WTC11 (cell line): ENCODE measurements around the gene ZNF491. TPM values are rescaled to one million over a fixed set of nuclear protein-coding genes. Genes with fewer than 3 reads are reported as not detected.
A peak's percentile ranks its signal among the peaks of the same experiment; 100 is the strongest.

ENCODE experiments used
- ATAC-seq: fragments of 200-7000 bp; cut with Tn5 transposase; 2 replicates; pipeline ENCODE4 v1.10.0; 2021; ENCODE audit warnings: mild to moderate bottlenecking, moderate library complexity
- CTCF ChIA-PET: fragments of 300-600 bp; sonication (Branson Sonifier 250); formaldehyde crosslinking; loops from one replicate; lab custom pipeline; 2021; ENCODE audit warnings: antibody characterized with exemption; lab: Charles Lee
- POLR2A ChIA-PET: fragments of 350-600 bp; sonication (Branson Sonifier 250); formaldehyde crosslinking; loops from one replicate; lab custom pipeline; 2021; ENCODE audit warnings: antibody characterized with exemption; lab: Charles Lee
- DNase-seq: peaks from one replicate; pipeline ENCODE4 v3.0.0; 2021; ENCODE audit warnings: low spot score
- H3K27ac Mint-ChIP-seq: 2 replicates; pipeline ENCODE4 v1.8.0; 2021; ENCODE audit warnings: mixed read lengths
- H3K27me3 Mint-ChIP-seq: 2 replicates; pipeline ENCODE4 v1.8.0; 2021; ENCODE audit warnings: low read depth, mild to moderate bottlenecking, moderate library complexity, mixed read lengths
- H3K36me3 Mint-ChIP-seq: 2 replicates; pipeline ENCODE4 v1.8.0; 2021; ENCODE audit warnings: mixed read lengths
- H3K4me1 Mint-ChIP-seq: 2 replicates; pipeline ENCODE4 v1.8.0; 2022; ENCODE audit warnings: mixed read lengths
- H3K4me3 Mint-ChIP-seq: 2 replicates; pipeline ENCODE4 v1.8.0; 2021; ENCODE audit warnings: mild to moderate bottlenecking, moderate library complexity, mixed read lengths
- H3K9me3 Mint-ChIP-seq: 2 replicates; pipeline ENCODE4 v1.8.0; 2021; ENCODE audit warnings: mixed read lengths
- ATF1 ChIP-seq: sonication (generic); formaldehyde crosslinking; IDR thresholded peaks from 2 replicates; pipeline ENCODE4 v1.8.1; 2023; ENCODE audit warnings: mild to moderate bottlenecking, moderate library complexity, missing genetic modification reagents
- CBFB ChIP-seq: sonication (generic); formaldehyde crosslinking; IDR thresholded peaks from 2 replicates; pipeline ENCODE4 v1.8.1; 2022; ENCODE audit warnings: mild to moderate bottlenecking, low read depth, missing genetic modification reagents
- CREM ChIP-seq: sonication (generic); formaldehyde crosslinking; IDR thresholded peaks from 2 replicates; pipeline ENCODE4 v1.8.1; 2022; ENCODE audit warnings: mild to moderate bottlenecking, missing genetic modification reagents, moderate library complexity
- CTCF ChIP-seq: fragments of 200-600 bp; IDR thresholded peaks from 2 replicates; pipeline ENCODE4 v1.8.0; 2022; ENCODE audit warnings: antibody characterized with exemption
- ETV6 ChIP-seq: sonication (generic); formaldehyde crosslinking; IDR thresholded peaks from 2 replicates; pipeline ENCODE4 v1.8.1; 2022; ENCODE audit warnings: mild to moderate bottlenecking, missing genetic modification reagents
- GABPB1 ChIP-seq: sonication (generic); formaldehyde crosslinking; IDR thresholded peaks from 2 replicates; pipeline ENCODE4 v1.8.1; 2023; ENCODE audit warnings: mild to moderate bottlenecking, missing genetic modification reagents
- GTF2I ChIP-seq: fragments of 250-450 bp; sonication (Bioruptor Pico); conservative IDR thresholded peaks from 2 replicates; pipeline ENCODE4 v1.4.0; 2021; ENCODE audit warnings: mild to moderate bottlenecking
- IRF2 ChIP-seq: sonication (generic); formaldehyde crosslinking; IDR thresholded peaks from 2 replicates; pipeline ENCODE4 v1.8.0; 2022; ENCODE audit warnings: low read depth, missing genetic modification reagents, borderline replicate concordance
- JUN ChIP-seq: sonication (generic); formaldehyde crosslinking; IDR thresholded peaks from 2 replicates; pipeline ENCODE4 v1.8.0; 2023; ENCODE audit warnings: mild to moderate bottlenecking, missing genetic modification reagents
- NR1H2 ChIP-seq: sonication (generic); formaldehyde crosslinking; IDR thresholded peaks from 2 replicates; pipeline ENCODE4 v1.9.0; 2021; ENCODE audit warnings: mild to moderate bottlenecking, moderate library complexity, missing genetic modification reagents
- RORB ChIP-seq: fragments of 250-450 bp; sonication (Bioruptor Pico); IDR thresholded peaks from 2 replicates; pipeline ENCODE4 v1.9.0; 2021; ENCODE audit warnings: mild to moderate bottlenecking
- TEAD4 ChIP-seq: sonication (generic); formaldehyde crosslinking; IDR thresholded peaks from 2 replicates; pipeline ENCODE4 v1.8.0; 2022; ENCODE audit warnings: mild to moderate bottlenecking, missing genetic modification reagents
- ZNF317 ChIP-seq: sonication (generic); formaldehyde crosslinking; IDR thresholded peaks from 2 replicates; pipeline ENCODE4 v1.8.1; 2023; ENCODE audit warnings: low read depth, mild to moderate bottlenecking, moderate library complexity, missing genetic modification reagents, borderline replicate concordance
- ZSCAN18 ChIP-seq: fragments of 250-450 bp; sonication (Bioruptor Pico); IDR thresholded peaks from 2 replicates; pipeline ENCODE4 v2.1.2; 2022; ENCODE audit warnings: mild to moderate bottlenecking, moderate library complexity
- total RNA-seq: library from RNA; stranded (reverse); gene quantifications from 3 replicates; pipeline ENCODE4 v1.2.3, GENCODE V29; 2021
- TF ChIP-seq, protein P1 (sequence below): sonication (generic); formaldehyde crosslinking; IDR thresholded peaks from 2 replicates; pipeline ENCODE4 v1.8.0; 2022; ENCODE audit warnings: missing genetic modification reagents
- TF ChIP-seq, protein P2 (sequence below): sonication (generic); formaldehyde crosslinking; IDR thresholded peaks from 2 replicates; pipeline ENCODE4 v1.8.0; 2023; ENCODE audit warnings: missing genetic modification reagents, mild to moderate bottlenecking, borderline replicate concordance
- TF ChIP-seq, protein P3 (sequence below): fragments of 250-450 bp; sonication (Bioruptor Pico); IDR thresholded peaks from 2 replicates; pipeline ENCODE4 v1.8.0; 2021; ENCODE audit warnings: mild to moderate bottlenecking
- TF ChIP-seq, protein P4 (sequence below): sonication (generic); formaldehyde crosslinking; IDR thresholded peaks from 2 replicates; pipeline ENCODE4 v1.8.1; 2023; ENCODE audit warnings: mild to moderate bottlenecking, missing genetic modification reagents, borderline replicate concordance

ZNF491 gene
- total RNA-seq, 1 experiment from 2014 or later = 2.1 TPM

GRCh38 chr19:11848200-11848593, 49.9 kb downstream of the ZNF491 start (continued):
- no peak for TF ChIP-seq IRF2
- TF ChIP-seq JUN (CRISPR knock-in tag) = no peak
- TF ChIP-seq RORB (CRISPR knock-in tag) = no peak
- no peak for TF ChIP-seq GTF2I (CRISPR knock-in tag)
- no peak for TF ChIP-seq ZNF317
- TF ChIP-seq, all 79 proteins: peak for 0

DNA sequence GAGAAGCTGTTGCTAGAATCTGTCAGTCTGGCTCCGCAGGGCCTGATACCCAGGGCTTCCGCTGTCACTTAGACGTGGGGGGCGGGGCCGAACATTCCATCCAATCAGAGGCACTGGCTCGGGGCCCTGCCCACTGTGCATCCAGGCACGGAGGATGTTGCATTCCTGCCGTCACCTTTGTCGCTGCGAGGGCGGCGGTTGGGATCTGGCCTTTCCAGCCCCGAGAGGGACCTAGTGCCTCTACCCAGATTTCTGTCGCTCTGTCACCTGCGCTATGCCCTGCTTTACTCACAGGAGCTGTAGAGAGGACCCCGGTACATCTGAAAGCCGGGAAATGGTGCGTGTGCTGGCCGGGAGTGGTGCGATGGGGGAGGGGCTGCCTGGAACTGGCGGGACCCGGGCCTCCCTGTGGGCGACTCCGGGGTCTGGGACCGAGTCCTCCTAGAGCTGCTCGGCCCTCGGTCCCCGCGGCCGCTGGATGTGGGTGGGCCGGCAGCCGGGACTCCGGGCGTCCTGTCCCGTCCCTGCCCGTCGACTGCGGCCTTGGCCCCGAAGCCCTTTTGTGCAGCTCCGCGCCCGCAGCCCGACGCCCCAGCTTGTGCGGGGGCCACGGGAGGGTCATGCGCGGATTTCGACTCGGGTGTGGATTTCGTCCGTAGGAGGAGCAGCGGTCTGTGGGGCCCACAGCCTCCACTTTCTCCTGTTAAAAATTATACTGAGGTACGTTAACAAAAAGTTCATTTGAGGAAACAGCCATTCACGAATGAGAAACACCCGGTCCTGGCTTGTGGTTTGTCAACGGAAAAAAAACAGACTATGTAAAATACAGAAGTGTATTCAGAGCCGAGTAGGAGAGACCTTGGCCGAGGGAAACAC, 50.5 kb downstream of the ZNF491 start, which contains the start of gene ZNF439:
ZNF439 (plus strand) TSS at position 133 of the 876 bp plus-strand sequence; CDS start at position 275, 142 bp downstream.
- H3K4me1 Mint-ChIP-seq = peaks cover 24% of the 10 kb centered on the region
- H3K36me3 Mint-ChIP-seq = peaks cover 20% of the 10 kb centered on the region
- ChIA-PET POLR2A (interaction anchor here (0.7 to 1.4 kb wide), 6 partner anchors 10 to 291 kb away, joined by 3 to 6 read pairs (median 3); partner anchors contain the start of genes ZNF20, ZNF491 and ZNF69), CTCF (interaction anchor here (0.6 to 2.4 kb wide), 9 partner anchors 10 to 292 kb away, joined by 3 to 27 read pairs (median 3); partner anchors contain the start of genes ZNF20, ZNF441 and ZNF491)
- peak; percentile 94 for DNase-seq
- peak within 1 kb of the TSS; percentile 88 for H3K27ac Mint-ChIP-seq
- H3K9me3 Mint-ChIP-seq = peaks cover 8% of the 10 kb centered on the region
- H3K4me3 Mint-ChIP-seq = peak within 1 kb of the TSS; percentile 80
- peak; percentile 95 for ATAC-seq
- peaks cover 20% of the 10 kb centered on the region for H3K27me3 Mint-ChIP-seq
- TF ChIP-seq ZSCAN18 (CRISPR knock-in tag) = no peak
- TF ChIP-seq, protein P1, sequence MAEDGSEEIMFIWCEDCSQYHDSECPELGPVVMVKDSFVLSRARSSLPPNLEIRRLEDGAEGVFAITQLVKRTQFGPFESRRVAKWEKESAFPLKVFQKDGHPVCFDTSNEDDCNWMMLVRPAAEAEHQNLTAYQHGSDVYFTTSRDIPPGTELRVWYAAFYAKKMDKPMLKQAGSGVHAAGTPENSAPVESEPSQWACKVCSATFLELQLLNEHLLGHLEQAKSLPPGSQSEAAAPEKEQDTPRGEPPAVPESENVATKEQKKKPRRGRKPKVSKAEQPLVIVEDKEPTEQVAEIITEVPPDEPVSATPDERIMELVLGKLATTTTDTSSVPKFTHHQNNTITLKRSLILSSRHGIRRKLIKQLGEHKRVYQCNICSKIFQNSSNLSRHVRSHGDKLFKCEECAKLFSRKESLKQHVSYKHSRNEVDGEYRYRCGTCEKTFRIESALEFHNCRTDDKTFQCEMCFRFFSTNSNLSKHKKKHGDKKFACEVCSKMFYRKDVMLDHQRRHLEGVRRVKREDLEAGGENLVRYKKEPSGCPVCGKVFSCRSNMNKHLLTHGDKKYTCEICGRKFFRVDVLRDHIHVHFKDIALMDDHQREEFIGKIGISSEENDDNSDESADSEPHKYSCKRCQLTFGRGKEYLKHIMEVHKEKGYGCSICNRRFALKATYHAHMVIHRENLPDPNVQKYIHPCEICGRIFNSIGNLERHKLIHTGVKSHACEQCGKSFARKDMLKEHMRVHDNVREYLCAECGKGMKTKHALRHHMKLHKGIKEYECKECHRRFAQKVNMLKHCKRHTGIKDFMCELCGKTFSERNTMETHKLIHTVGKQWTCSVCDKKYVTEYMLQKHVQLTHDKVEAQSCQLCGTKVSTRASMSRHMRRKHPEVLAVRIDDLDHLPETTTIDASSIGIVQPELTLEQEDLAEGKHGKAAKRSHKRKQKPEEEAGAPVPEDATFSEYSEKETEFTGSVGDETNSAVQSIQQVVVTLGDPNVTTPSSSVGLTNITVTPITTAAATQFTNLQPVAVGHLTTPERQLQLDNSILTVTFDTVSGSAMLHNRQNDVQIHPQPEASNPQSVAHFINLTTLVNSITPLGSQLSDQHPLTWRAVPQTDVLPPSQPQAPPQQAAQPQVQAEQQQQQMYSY (CRISPR knock-in tag) = peak; percentile 37; the same call in 1 of the 2 replicates
- peak; percentile 53 for TF ChIP-seq CREM (CRISPR knock-in tag)
- TF ChIP-seq, protein P2, sequence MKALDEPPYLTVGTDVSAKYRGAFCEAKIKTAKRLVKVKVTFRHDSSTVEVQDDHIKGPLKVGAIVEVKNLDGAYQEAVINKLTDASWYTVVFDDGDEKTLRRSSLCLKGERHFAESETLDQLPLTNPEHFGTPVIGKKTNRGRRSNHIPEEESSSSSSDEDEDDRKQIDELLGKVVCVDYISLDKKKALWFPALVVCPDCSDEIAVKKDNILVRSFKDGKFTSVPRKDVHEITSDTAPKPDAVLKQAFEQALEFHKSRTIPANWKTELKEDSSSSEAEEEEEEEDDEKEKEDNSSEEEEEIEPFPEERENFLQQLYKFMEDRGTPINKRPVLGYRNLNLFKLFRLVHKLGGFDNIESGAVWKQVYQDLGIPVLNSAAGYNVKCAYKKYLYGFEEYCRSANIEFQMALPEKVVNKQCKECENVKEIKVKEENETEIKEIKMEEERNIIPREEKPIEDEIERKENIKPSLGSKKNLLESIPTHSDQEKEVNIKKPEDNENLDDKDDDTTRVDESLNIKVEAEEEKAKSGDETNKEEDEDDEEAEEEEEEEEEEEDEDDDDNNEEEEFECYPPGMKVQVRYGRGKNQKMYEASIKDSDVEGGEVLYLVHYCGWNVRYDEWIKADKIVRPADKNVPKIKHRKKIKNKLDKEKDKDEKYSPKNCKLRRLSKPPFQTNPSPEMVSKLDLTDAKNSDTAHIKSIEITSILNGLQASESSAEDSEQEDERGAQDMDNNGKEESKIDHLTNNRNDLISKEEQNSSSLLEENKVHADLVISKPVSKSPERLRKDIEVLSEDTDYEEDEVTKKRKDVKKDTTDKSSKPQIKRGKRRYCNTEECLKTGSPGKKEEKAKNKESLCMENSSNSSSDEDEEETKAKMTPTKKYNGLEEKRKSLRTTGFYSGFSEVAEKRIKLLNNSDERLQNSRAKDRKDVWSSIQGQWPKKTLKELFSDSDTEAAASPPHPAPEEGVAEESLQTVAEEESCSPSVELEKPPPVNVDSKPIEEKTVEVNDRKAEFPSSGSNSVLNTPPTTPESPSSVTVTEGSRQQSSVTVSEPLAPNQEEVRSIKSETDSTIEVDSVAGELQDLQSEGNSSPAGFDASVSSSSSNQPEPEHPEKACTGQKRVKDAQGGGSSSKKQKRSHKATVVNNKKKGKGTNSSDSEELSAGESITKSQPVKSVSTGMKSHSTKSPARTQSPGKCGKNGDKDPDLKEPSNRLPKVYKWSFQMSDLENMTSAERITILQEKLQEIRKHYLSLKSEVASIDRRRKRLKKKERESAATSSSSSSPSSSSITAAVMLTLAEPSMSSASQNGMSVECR (CRISPR knock-in tag) = peak; percentile 87; the same call in 1 of the 2 replicates
- TF ChIP-seq, protein P3, sequence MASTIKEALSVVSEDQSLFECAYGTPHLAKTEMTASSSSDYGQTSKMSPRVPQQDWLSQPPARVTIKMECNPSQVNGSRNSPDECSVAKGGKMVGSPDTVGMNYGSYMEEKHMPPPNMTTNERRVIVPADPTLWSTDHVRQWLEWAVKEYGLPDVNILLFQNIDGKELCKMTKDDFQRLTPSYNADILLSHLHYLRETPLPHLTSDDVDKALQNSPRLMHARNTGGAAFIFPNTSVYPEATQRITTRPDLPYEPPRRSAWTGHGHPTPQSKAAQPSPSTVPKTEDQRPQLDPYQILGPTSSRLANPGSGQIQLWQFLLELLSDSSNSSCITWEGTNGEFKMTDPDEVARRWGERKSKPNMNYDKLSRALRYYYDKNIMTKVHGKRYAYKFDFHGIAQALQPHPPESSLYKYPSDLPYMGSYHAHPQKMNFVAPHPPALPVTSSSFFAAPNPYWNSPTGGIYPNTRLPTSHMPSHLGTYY = no peak
- no peak for TF ChIP-seq CTCF
- peak; percentile 74 for TF ChIP-seq ETV6
- peak; percentile 68; the same call in 1 of the 2 replicates for TF ChIP-seq TEAD4 (CRISPR knock-in tag)
- TF ChIP-seq CBFB (CRISPR knock-in tag) = 0 out of 2 replicates have a peak, but pooled peaks have one; percentile 65
- TF ChIP-seq, protein P4, sequence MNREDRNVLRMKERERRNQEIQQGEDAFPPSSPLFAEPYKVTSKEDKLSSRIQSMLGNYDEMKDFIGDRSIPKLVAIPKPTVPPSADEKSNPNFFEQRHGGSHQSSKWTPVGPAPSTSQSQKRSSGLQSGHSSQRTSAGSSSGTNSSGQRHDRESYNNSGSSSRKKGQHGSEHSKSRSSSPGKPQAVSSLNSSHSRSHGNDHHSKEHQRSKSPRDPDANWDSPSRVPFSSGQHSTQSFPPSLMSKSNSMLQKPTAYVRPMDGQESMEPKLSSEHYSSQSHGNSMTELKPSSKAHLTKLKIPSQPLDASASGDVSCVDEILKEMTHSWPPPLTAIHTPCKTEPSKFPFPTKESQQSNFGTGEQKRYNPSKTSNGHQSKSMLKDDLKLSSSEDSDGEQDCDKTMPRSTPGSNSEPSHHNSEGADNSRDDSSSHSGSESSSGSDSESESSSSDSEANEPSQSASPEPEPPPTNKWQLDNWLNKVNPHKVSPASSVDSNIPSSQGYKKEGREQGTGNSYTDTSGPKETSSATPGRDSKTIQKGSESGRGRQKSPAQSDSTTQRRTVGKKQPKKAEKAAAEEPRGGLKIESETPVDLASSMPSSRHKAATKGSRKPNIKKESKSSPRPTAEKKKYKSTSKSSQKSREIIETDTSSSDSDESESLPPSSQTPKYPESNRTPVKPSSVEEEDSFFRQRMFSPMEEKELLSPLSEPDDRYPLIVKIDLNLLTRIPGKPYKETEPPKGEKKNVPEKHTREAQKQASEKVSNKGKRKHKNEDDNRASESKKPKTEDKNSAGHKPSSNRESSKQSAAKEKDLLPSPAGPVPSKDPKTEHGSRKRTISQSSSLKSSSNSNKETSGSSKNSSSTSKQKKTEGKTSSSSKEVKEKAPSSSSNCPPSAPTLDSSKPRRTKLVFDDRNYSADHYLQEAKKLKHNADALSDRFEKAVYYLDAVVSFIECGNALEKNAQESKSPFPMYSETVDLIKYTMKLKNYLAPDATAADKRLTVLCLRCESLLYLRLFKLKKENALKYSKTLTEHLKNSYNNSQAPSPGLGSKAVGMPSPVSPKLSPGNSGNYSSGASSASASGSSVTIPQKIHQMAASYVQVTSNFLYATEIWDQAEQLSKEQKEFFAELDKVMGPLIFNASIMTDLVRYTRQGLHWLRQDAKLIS (CRISPR knock-in tag) = no peak
- peak; percentile 44; the same call in 1 of the 2 replicates for TF ChIP-seq GABPB1 (CRISPR knock-in tag)
- no peak for TF ChIP-seq ATF1
- no peak for TF ChIP-seq NR1H2
